CD4-positive, alpha-beta memory T cell (primary cell): ENCODE results near the gene XPNPEP3. TPM values are rescaled to one million over a fixed set of nuclear protein-coding genes. Genes with fewer than 3 reads are reported as not detected.

Experiments used
- CTCF ChIA-PET: fragments of 350-600 bp; sonication (Branson Sonifier 250); formaldehyde crosslinking; loops from one replicate; lab custom pipeline; 2021; ENCODE audit warnings: inconsistent platforms; ENCODE audit not compliant: partially characterized antibody; lab: Charles Lee
- POLR2A ChIA-PET: fragments of 350-600 bp; sonication (Branson Sonifier 250); formaldehyde crosslinking; loops from one replicate; lab custom pipeline; 2021; ENCODE audit not compliant: partially characterized antibody; lab: Charles Lee
- DNase-seq, 5 donors: peaks; one replicate each; pipeline versions ENCODE4 v3.0.0 to v3.0.0-alpha.2; 2020 to 2022; ENCODE audit warnings: mixed read lengths in 1 of 5
- H3K27ac ChIP-seq: one replicate; pipeline ENCODE4 v1.7.0; 2013; ENCODE audit warnings: low read depth, low read length
- H3K27me3 ChIP-seq: 2 replicates; pipeline ENCODE4 v1.7.0; 2013; ENCODE audit warnings: mild to moderate bottlenecking, low read length, moderate library complexity; ENCODE audit not compliant: insufficient read depth
- H3K36me3 ChIP-seq: 2 replicates; pipeline ENCODE4 v1.7.0; 2013; ENCODE audit warnings: mild to moderate bottlenecking, low read length, moderate library complexity; ENCODE audit not compliant: insufficient read depth
- H3K4me1 ChIP-seq: 2 replicates; pipeline ENCODE4 v1.7.0; 2013; ENCODE audit warnings: mild to moderate bottlenecking, low read length, moderate library complexity; ENCODE audit not compliant: insufficient read depth
- H3K4me3 ChIP-seq, 2 donors: one replicate each; pipeline ENCODE4 v1.7.0; 2013; ENCODE audit warnings: low read length in 2 of 2, mild to moderate bottlenecking in 1 of 2
- H3K9me3 ChIP-seq, 2 donors: one replicate each; pipeline ENCODE4 v1.7.0; 2013; ENCODE audit warnings: low read length in 2 of 2, control low read depth in 1 of 2; ENCODE audit not compliant: control insufficient read depth in 1 of 2
- H3K27ac Mint-ChIP-seq, 7 donors: one replicate each; pipeline ENCODE4 v1.8.0; 2020 to 2021; ENCODE audit warnings: mixed read lengths in 7 of 7, mild to moderate bottlenecking in 6 of 7, inconsistent platforms in 3 of 7, moderate library complexity in 3 of 7
- H3K27me3 Mint-ChIP-seq, 2 donors: one replicate each; pipeline ENCODE4 v1.8.0; 2020 to 2021; ENCODE audit warnings: mixed read lengths in 2 of 2
- H3K36me3 Mint-ChIP-seq, 2 donors: one replicate each; pipeline ENCODE4 v1.8.0; 2020 to 2021; ENCODE audit warnings: mixed read lengths in 2 of 2, inconsistent platforms in 1 of 2, mild to moderate bottlenecking in 1 of 2
- H3K4me1 Mint-ChIP-seq, 4 donors: one replicate each; pipeline ENCODE4 v1.8.0; 2020 to 2021; ENCODE audit warnings: mixed read lengths in 4 of 4, mild to moderate bottlenecking in 1 of 4
- H3K4me3 Mint-ChIP-seq, 8 donors: one replicate each; pipeline ENCODE4 v1.8.0; 2020 to 2021; ENCODE audit warnings: mixed read lengths in 8 of 8, mild to moderate bottlenecking in 7 of 8, moderate library complexity in 6 of 8, inconsistent platforms in 3 of 8
- H3K9me3 Mint-ChIP-seq, 8 donors: one replicate each; pipeline ENCODE4 v1.8.0; 2020 to 2021; ENCODE audit warnings: mixed read lengths in 8 of 8, mild to moderate bottlenecking in 5 of 8, inconsistent platforms in 3 of 8, moderate library complexity in 1 of 8
- intact Hi-C: fragments of 100-400 bp; cut with micrococcal nuclease; formaldehyde crosslinking; loops from one replicate; pipeline ENCODE4 v1.15.1; 2023
- microRNA-seq: library from miRNA; unstranded; fragments of <30 nt; microRNA quantifications from one replicate; pipeline ENCODE4 v1.2.0, GENCODE V29; 2021; ENCODE audit warnings: borderline replicate concordance, borderline number of aligned reads, borderline microRNAs expressed, mixed read lengths
- polyA plus RNA-seq, 2 donors: library from polyadenylated mRNA; unstranded; fragments of 300-500 nt; fragmentation: Illumina TruSeq; gene quantifications; one replicate each; pipeline ENCODE4 v1.2.3, GENCODE V29; 2021
- total RNA-seq, 2 experiments: library from RNA; stranded (reverse); gene quantifications; one replicate each; pipeline ENCODE4 v1.2.3, GENCODE V29; 2021

XPNPEP3 gene
- total and polyA plus RNA-seq, 4 experiments from 2014 or later = 3.7 to 20.0 (median 13.8) TPM

DNA sequence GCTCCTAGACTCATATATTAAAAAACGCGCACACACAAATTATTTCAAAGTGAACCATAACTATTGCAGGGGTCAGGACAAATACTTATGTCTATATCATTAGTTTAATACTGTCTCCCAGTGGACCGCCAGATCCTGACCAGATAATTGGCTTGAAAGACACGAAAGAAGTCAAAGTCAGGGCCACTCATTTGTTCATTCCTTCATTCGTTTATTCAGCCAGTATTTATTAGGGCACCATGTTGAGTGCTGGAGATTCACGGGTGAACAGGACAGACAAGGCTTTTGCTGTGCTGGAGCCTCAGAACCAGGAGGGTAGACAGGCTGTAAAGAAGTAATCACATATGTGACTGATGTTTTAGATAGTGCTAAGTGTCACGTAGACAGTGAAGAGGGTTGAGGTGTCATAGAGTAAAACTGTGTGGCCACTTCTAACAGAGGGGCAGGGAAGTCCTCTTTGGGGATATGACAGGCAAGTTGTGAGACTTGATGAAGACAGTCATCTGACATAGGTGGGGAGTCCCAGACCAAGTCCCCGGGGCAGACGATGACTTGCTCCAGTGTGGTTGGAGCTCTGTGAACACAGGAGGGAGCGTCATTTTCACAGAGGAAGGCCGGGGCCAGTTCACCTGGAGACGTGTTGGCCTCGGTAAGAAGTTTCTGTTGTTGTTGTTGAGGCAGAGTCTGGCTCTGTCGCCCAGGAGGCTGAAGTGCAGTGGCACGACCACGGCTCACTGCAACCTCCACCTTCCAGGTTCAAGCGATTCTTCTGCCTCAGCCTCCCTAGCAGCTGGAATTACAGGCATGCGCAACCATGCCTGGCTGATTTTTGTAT is 120.1 kb downstream of the XPNPEP3 start:
- H3K36me3 ChIP-seq = peaks cover 8% of the 10 kb centered on the region
- H3K4me1 ChIP-seq = no peaks in the 10 kb centered on the region
- H3K27me3 ChIP-seq = no peaks in the 10 kb centered on the region
- Mint-ChIP-seq H3K4me3 (no peak overlapping the region), H3K9me3 (no peaks in the 10 kb centered on the region), H3K36me3 (peaks cover 9 to 10% of the 10 kb centered on the region in 2 donors), H3K27me3 (no peaks in the 10 kb centered on the region), H3K27ac (peak overlapping the region in 1 of 7 donors; percentile 34), H3K4me1 (peaks cover 0 to 3% (median 0%) of the 10 kb centered on the region in 4 donors)
- POLR2A ChIA-PET = no interaction called here
- intact Hi-C loops = no loop called here
- H3K9me3 ChIP-seq = no peaks in the 10 kb centered on the region
- no peak for DNase-seq
- no peak overlapping the region for H3K27ac ChIP-seq
- CTCF ChIA-PET = no interaction called here
- H3K4me3 ChIP-seq = no peak overlapping the region

- Histone ChIP-seq H3K27me3 (no peaks in the 10 kb centered on the region), H3K9me3 (no peaks in the 10 kb centered on the region), H3K27ac (no peak overlapping the region), H3K4me3 (no peak overlapping the region), H3K4me1 (no peaks in the 10 kb centered on the region), H3K36me3 (no peaks in the 10 kb centered on the region)
- intact Hi-C loops = no loop called here
- H3K27ac Mint-ChIP-seq = no peak overlapping the region
- H3K36me3 Mint-ChIP-seq = no peaks in the 10 kb centered on the region
- ChIA-PET CTCF (no interaction called here), POLR2A (no interaction called here)
- H3K9me3 Mint-ChIP-seq = no peaks in the 10 kb centered on the region
- DNase-seq = no peak
- H3K27me3 Mint-ChIP-seq = no peaks in the 10 kb centered on the region
- H3K4me1 Mint-ChIP-seq = peaks cover 0 to 3% (median 0%) of the 10 kb centered on the region in 4 donors
- no peak overlapping the region for H3K4me3 Mint-ChIP-seq
Observed at GRCh38 chr22:40979198-40979597, 122.2 kb downstream of the XPNPEP3 start.

DNA sequence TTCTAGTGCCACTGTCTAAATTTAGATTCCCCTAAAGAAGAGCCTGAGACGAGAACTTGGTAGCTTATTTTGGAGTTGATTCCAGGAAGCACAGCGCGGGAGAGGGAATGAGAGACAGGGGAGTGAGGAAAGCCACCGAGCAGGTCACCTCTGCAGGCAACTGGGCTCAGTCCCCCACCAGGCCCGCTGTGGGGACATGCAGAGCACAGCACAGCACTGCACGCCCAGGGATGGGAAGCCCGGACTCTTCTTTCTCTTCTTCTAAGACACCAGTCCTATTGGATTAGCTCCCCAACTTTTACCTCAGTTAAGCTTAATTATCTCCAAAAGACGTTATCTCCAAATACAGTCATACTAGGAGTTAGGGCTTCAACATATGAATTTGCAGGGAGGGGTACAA is 122.9 kb downstream of the XPNPEP3 start:
- Histone ChIP-seq H3K9me3 (no peaks in the 10 kb centered on the region), H3K27me3 (no peaks in the 10 kb centered on the region), H3K27ac (no peak overlapping the region), H3K36me3 (no peaks in the 10 kb centered on the region), H3K4me1 (no peaks in the 10 kb centered on the region), H3K4me3 (no peak overlapping the region)
- Mint-ChIP-seq H3K27me3 (no peaks in the 10 kb centered on the region), H3K4me3 (no peak overlapping the region), H3K9me3 (no peaks in the 10 kb centered on the region), H3K27ac (no peak overlapping the region), H3K4me1 (peaks cover 0 to 3% (median 0%) of the 10 kb centered on the region in 4 donors), H3K36me3 (no peaks in the 10 kb centered on the region)
- CTCF ChIA-PET = no interaction called here
- POLR2A ChIA-PET = no interaction called here
- intact Hi-C loops = no loop called here
- DNase-seq = no peak

Small RNA genes lying within 50 kb of the gene (microRNA-seq; reads per million reads assigned to microRNA genes)
- gene MIR4766 = 0.96 reads per million

Other genes with a start within 250 kb of the XPNPEP3 start
- gene MRTFA, start 220.4 kb upstream of the XPNPEP3 start, total RNA-seq = 10 to 100 TPM; 79.1 to 91.6 TPM
- 10 to 100 TPM in 1 of 2 donors, 1 to 10 TPM in 1; 5.3 to 22.7 TPM for gene MRTFA, start 220.4 kb upstream of the XPNPEP3 start, polyA plus RNA-seq
- not detected for gene MCHR1, start 177.7 kb upstream of the XPNPEP3 start, total RNA-seq
- not detected for gene MCHR1, start 177.7 kb upstream of the XPNPEP3 start, polyA plus RNA-seq
- gene SLC25A17, start 37.8 kb upstream of the XPNPEP3 start, total RNA-seq = 10 to 100 TPM; 15.4 to 15.6 TPM
- gene SLC25A17, start 37.8 kb upstream of the XPNPEP3 start, polyA plus RNA-seq = 10 to 100 TPM; 17.4 to 19.5 TPM
- 100 to 1,000 TPM; 161 to 168 TPM for gene ST13, start 509 bp upstream of the XPNPEP3 start, total RNA-seq
- gene ST13, start 509 bp upstream of the XPNPEP3 start, polyA plus RNA-seq = 100 to 1,000 TPM; 168 to 174 TPM
- gene DNAJB7, start 5.0 kb downstream of the XPNPEP3 start, total RNA-seq = not detected
- not detected for gene DNAJB7, start 5.0 kb downstream of the XPNPEP3 start, polyA plus RNA-seq
- 10 to 100 TPM; 39.6 to 46.4 TPM for gene RBX1, start 94.2 kb downstream of the XPNPEP3 start, total RNA-seq
- gene RBX1, start 94.2 kb downstream of the XPNPEP3 start, polyA plus RNA-seq = 100 to 1,000 TPM; 150 to 163 TPM
- 100 to 1,000 TPM; 106 to 125 TPM for gene EP300, start 235.4 kb downstream of the XPNPEP3 start, total RNA-seq
- gene EP300, start 235.4 kb downstream of the XPNPEP3 start, polyA plus RNA-seq = 10 to 100 TPM in 1 of 2 donors, 1 to 10 TPM in 1; 3.5 to 27.4 TPM